SK-N-SH (cell line): Measurements from ENCODE around the gene C19orf44.
"Not testable (repeated sequence)": the region's sequence is repeated elsewhere in the genome, so short reads cannot be mapped to it uniquely, and the experiment has no call there.

Experiments
- CHD2 ChIP-seq: fragments of 150-350 bp; IDR thresholded peaks from 2 replicates; pipeline ENCODE4 v1.6.1; 2018; ENCODE audit warnings: low read length; ENCODE audit not compliant: partially characterized antibody
- EP300 ChIP-seq, 2 experiments: IDR thresholded peaks; 2 replicates each; pipeline versions ENCODE4 v1.4.0 to v1.6.1; 2012; ENCODE audit warnings: borderline replicate concordance in 1 of 2, low read depth in 1 of 2, low read length in 1 of 2
- EZH2phosphoT487 ChIP-seq: fragments of 200-600 bp; sonication (generic); IDR thresholded peaks from 2 replicates; pipeline ENCODE4 v1.6.1; 2017; ENCODE audit warnings: low read depth, mixed run types, mild to moderate bottlenecking, antibody characterized with exemption, moderate library complexity, borderline replicate concordance
- FOXJ3 ChIP-seq: sonication (generic); formaldehyde crosslinking; IDR thresholded peaks from 2 replicates; pipeline ENCODE4 v1.5.1; 2020; ENCODE audit warnings: mild to moderate bottlenecking, missing genetic modification reagents
- JUND ChIP-seq: IDR thresholded peaks from 2 replicates; pipeline ENCODE4 v1.4.0; 2012
- POLR2AphosphoS5 ChIP-seq: IDR thresholded peaks from 2 replicates; pipeline ENCODE4 v1.6.1; 2012; ENCODE audit warnings: low read depth, low read length
- RAD21 ChIP-seq: IDR thresholded peaks from 2 replicates; pipeline ENCODE4 v1.6.1; 2012; ENCODE audit warnings: mild to moderate bottlenecking, low read length
- RFX5 ChIP-seq: IDR thresholded peaks from 2 replicates; pipeline ENCODE4 v1.6.1; 2012; ENCODE audit warnings: mild to moderate bottlenecking, improper control_type of control experiment, low read length
- SMC3 ChIP-seq: IDR thresholded peaks from 2 replicates; pipeline ENCODE4 v1.6.1; 2012; ENCODE audit warnings: low read depth, low read length, improper control_type of control experiment
- TAF1 ChIP-seq: IDR thresholded peaks from 2 replicates; pipeline ENCODE4 v1.6.1; 2012; ENCODE audit warnings: low read depth, mild to moderate bottlenecking, low read length, moderate library complexity, borderline replicate concordance
- TF ChIP-seq, protein P1 (sequence below): fragments of 200-600 bp; sonication (generic); IDR thresholded peaks from 2 replicates; pipeline ENCODE4 v1.6.1; 2017; ENCODE audit warnings: antibody characterized with exemption, mild to moderate bottlenecking, moderate library complexity
- TF ChIP-seq, protein P2 (sequence below): IDR thresholded peaks from 2 replicates; pipeline ENCODE4 v1.6.1; 2012; ENCODE audit warnings: mild to moderate bottlenecking, low read depth, low read length, moderate library complexity

DNA sequence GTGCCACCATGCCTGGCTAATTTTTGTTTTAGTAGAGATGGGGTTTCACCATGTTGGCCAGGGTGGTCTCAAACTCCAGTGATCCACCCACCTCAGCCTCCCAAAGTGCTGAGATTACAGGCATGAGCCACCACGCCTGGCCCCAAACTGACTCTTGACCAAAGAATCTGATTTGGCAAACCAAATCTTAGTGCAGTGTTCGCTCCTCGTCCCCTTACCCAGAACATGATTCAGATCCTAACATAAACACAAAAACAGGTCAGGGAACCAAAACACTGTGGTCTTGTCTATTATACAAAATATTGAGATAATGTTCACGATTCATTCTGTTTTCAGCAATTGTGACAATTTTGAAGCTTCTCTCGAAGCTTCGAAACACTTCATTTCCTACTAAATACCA lies 55.7 kb downstream of the C19orf44 start:
- TF ChIP-seq, protein P1, sequence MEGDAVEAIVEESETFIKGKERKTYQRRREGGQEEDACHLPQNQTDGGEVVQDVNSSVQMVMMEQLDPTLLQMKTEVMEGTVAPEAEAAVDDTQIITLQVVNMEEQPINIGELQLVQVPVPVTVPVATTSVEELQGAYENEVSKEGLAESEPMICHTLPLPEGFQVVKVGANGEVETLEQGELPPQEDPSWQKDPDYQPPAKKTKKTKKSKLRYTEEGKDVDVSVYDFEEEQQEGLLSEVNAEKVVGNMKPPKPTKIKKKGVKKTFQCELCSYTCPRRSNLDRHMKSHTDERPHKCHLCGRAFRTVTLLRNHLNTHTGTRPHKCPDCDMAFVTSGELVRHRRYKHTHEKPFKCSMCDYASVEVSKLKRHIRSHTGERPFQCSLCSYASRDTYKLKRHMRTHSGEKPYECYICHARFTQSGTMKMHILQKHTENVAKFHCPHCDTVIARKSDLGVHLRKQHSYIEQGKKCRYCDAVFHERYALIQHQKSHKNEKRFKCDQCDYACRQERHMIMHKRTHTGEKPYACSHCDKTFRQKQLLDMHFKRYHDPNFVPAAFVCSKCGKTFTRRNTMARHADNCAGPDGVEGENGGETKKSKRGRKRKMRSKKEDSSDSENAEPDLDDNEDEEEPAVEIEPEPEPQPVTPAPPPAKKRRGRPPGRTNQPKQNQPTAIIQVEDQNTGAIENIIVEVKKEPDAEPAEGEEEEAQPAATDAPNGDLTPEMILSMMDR = not testable (repeated sequence)
- TF ChIP-seq RFX5; CHD2; RAD21; EP300 (IDR thresholded peaks at IDR 0.05; ENCODE audit: borderline replicate concordance in 1 of 2, low read depth in 1 of 2, low read length in 1 of 2); JUND; SMC3; EZH2phosphoT487; TAF1; FOXJ3 (CRISPR knock-in tag); POLR2AphosphoS5: not testable (repeated sequence)
- TF ChIP-seq, protein P2, sequence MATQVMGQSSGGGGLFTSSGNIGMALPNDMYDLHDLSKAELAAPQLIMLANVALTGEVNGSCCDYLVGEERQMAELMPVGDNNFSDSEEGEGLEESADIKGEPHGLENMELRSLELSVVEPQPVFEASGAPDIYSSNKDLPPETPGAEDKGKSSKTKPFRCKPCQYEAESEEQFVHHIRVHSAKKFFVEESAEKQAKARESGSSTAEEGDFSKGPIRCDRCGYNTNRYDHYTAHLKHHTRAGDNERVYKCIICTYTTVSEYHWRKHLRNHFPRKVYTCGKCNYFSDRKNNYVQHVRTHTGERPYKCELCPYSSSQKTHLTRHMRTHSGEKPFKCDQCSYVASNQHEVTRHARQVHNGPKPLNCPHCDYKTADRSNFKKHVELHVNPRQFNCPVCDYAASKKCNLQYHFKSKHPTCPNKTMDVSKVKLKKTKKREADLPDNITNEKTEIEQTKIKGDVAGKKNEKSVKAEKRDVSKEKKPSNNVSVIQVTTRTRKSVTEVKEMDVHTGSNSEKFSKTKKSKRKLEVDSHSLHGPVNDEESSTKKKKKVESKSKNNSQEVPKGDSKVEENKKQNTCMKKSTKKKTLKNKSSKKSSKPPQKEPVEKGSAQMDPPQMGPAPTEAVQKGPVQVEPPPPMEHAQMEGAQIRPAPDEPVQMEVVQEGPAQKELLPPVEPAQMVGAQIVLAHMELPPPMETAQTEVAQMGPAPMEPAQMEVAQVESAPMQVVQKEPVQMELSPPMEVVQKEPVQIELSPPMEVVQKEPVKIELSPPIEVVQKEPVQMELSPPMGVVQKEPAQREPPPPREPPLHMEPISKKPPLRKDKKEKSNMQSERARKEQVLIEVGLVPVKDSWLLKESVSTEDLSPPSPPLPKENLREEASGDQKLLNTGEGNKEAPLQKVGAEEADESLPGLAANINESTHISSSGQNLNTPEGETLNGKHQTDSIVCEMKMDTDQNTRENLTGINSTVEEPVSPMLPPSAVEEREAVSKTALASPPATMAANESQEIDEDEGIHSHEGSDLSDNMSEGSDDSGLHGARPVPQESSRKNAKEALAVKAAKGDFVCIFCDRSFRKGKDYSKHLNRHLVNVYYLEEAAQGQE = not testable (repeated sequence)
